ENCODE measurements around the gene AOPEP.

The AOPEP gene

DNA sequence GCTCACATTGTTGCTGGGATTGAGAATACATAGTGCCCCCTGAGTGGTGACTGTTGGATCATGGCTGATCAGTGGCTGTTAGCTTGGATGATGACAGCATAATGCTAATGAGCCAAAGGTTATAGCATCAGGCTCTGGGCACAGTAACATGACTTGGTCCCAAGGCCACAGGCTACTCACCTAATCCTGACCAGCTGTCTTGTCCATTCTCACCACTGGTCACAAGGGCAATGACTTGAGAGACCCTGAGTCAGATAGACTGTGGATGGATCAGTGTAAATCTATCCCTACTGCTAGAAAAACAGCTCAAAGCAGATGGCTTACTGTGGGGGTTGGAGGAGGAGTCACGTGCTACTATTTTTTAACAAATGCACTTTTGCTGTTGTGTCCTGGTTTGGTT, 74.7 kb downstream of the AOPEP start:
- H3K4me1 ChIP-seq (ENCODE audit: low read length): 0 out of 2 replicates have a peak, but pooled peaks cover 11% of the 10 kb centered on the region
- H4K20me1 ChIP-seq (ENCODE audit: insufficient read depth, low read length): no peaks in the 10 kb centered on the region
- no peak overlapping the region for H2AFZ ChIP-seq (ENCODE audit: low read length)
- H3F3A ChIP-seq (ENCODE audit: insufficient read depth, low read length): no peaks in the 10 kb centered on the region
- no peak overlapping the region for H3K4me2 ChIP-seq (ENCODE audit: low read depth, low read length)
- no peaks in the 10 kb centered on the region for H3K9me2 ChIP-seq (replicated peaks; ENCODE audit: insufficient read depth, low read length)
- no peaks in the 10 kb centered on the region for H3K27me3 ChIP-seq (replicated peaks; ENCODE audit: insufficient read depth, low read length)
- TF ChIP-seq EZH2 (optimal IDR thresholded peaks at IDR 0.05; ENCODE audit: low read depth, low read length) (no peak), EZH2phosphoT487 (IDR thresholded peaks at IDR 0.05; ENCODE audit: low read length) (no peak)
- TF ChIP-seq, protein P1, sequence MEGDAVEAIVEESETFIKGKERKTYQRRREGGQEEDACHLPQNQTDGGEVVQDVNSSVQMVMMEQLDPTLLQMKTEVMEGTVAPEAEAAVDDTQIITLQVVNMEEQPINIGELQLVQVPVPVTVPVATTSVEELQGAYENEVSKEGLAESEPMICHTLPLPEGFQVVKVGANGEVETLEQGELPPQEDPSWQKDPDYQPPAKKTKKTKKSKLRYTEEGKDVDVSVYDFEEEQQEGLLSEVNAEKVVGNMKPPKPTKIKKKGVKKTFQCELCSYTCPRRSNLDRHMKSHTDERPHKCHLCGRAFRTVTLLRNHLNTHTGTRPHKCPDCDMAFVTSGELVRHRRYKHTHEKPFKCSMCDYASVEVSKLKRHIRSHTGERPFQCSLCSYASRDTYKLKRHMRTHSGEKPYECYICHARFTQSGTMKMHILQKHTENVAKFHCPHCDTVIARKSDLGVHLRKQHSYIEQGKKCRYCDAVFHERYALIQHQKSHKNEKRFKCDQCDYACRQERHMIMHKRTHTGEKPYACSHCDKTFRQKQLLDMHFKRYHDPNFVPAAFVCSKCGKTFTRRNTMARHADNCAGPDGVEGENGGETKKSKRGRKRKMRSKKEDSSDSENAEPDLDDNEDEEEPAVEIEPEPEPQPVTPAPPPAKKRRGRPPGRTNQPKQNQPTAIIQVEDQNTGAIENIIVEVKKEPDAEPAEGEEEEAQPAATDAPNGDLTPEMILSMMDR (IDR thresholded peaks at IDR 0.05; ENCODE audit: low read length): no peak
- H3K36me3 ChIP-seq (replicated peaks; ENCODE audit: insufficient read depth, low read length): no peaks in the 10 kb centered on the region
- H3K9ac ChIP-seq (ENCODE audit: low read length): no peak overlapping the region
- no peak overlapping the region for H3K4me3 ChIP-seq (ENCODE audit: low read length)
- DNase-seq: no peak
- H3K9me3 ChIP-seq (replicated peaks; ENCODE audit: insufficient read depth, low read length): no peaks in the 10 kb centered on the region
- no peaks in the 10 kb centered on the region for H3K79me2 ChIP-seq (ENCODE audit: low read length)
- H3K27ac ChIP-seq (ENCODE audit: low read length): no peak overlapping the region

DNA sequence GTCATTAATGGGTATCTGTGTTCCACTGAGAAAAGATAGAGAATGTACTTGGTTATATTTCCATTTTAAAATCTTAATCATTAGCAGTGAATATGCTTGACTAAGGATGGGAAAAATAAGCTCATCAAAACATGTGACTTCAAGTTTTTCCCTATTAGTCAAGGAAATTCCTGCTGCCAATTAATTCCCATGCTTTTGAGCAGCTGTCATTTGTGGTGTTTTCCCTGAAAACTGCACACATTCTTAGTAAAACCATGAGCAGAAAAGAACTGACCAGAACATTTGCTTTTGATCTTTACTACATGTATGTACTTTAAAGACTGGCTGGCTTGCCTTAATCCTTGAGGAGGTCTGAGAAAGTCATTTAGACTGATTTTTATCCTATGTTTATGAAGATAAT, 75.2 kb downstream of the AOPEP start:
- no peak for DNase-seq
- Histone ChIP-seq H3K36me3 (replicated peaks; ENCODE audit: insufficient read depth, low read length) (no peaks in the 10 kb centered on the region), H3K9me2 (replicated peaks; ENCODE audit: insufficient read depth, low read length) (no peaks in the 10 kb centered on the region), H2AFZ (ENCODE audit: low read length) (no peak overlapping the region), H3K27me3 (replicated peaks; ENCODE audit: insufficient read depth, low read length) (no peaks in the 10 kb centered on the region), H3F3A (ENCODE audit: insufficient read depth, low read length) (no peaks in the 10 kb centered on the region), H4K20me1 (ENCODE audit: insufficient read depth, low read length) (no peaks in the 10 kb centered on the region), H3K9me3 (replicated peaks; ENCODE audit: insufficient read depth, low read length) (no peaks in the 10 kb centered on the region), H3K79me2 (ENCODE audit: low read length) (no peaks in the 10 kb centered on the region), H3K4me2 (ENCODE audit: low read depth, low read length) (no peak overlapping the region), H3K4me1 (ENCODE audit: low read length) (0 out of 2 replicates have a peak, but pooled peaks cover 11% of the 10 kb centered on the region), H3K9ac (ENCODE audit: low read length) (no peak overlapping the region), H3K27ac (ENCODE audit: low read length) (no peak overlapping the region), H3K4me3 (ENCODE audit: low read length) (no peak overlapping the region)
- TF ChIP-seq, protein P1 (IDR thresholded peaks at IDR 0.05; ENCODE audit: low read length): no peak
- no peak for TF ChIP-seq EZH2phosphoT487 (IDR thresholded peaks at IDR 0.05; ENCODE audit: low read length)
- TF ChIP-seq EZH2 (optimal IDR thresholded peaks at IDR 0.05; ENCODE audit: low read depth, low read length): no peak

DNA sequence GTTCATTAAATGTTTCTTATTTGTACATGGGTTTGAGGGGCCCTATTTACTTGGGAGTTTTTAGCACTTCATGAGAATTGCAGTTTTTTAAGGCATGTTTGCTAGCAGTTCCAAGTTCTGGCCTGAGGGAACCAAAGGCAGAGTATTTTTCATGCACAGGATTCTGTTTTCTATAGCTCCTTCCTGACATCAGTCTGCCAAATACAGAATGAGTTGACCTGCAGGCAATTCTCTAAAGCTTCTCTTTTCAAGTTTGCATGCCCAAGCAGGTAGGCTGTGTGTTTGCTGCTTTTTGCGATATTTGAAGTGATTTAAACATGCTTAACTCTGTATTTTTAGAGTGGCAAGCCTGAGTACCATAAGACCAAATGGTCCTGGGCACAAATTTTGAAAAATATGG, 75.8 kb downstream of the AOPEP start:
- Histone ChIP-seq H3K36me3 (replicated peaks; ENCODE audit: insufficient read depth, low read length) (no peaks in the 10 kb centered on the region), H3K27me3 (replicated peaks; ENCODE audit: insufficient read depth, low read length) (no peaks in the 10 kb centered on the region), H3K4me3 (ENCODE audit: low read length) (no peak overlapping the region), H4K20me1 (ENCODE audit: insufficient read depth, low read length) (no peaks in the 10 kb centered on the region), H3K79me2 (ENCODE audit: low read length) (no peaks in the 10 kb centered on the region), H3K9me3 (replicated peaks; ENCODE audit: insufficient read depth, low read length) (no peaks in the 10 kb centered on the region), H3K4me2 (ENCODE audit: low read depth, low read length) (no peak overlapping the region), H3K9ac (ENCODE audit: low read length) (no peak overlapping the region), H2AFZ (ENCODE audit: low read length) (no peak overlapping the region), H3K27ac (ENCODE audit: low read length) (no peak overlapping the region), H3F3A (ENCODE audit: insufficient read depth, low read length) (no peaks in the 10 kb centered on the region), H3K4me1 (ENCODE audit: low read length) (0 out of 2 replicates have a peak, but pooled peaks cover 11% of the 10 kb centered on the region), H3K9me2 (replicated peaks; ENCODE audit: insufficient read depth, low read length) (no peaks in the 10 kb centered on the region)
- DNase-seq: no peak
- TF ChIP-seq EZH2phosphoT487 (IDR thresholded peaks at IDR 0.05; ENCODE audit: low read length): no peak
- TF ChIP-seq, protein P1 (IDR thresholded peaks at IDR 0.05; ENCODE audit: low read length): no peak
- no peak for TF ChIP-seq EZH2 (optimal IDR thresholded peaks at IDR 0.05; ENCODE audit: low read depth, low read length)

All from MM.1S (cell line).